PC-9 (cell line): ENCODE data around the gene ULK2.

Source experiments
- CTCF ChIP-seq: fragments of 200-600 bp; sonication (generic); conservative IDR thresholded peaks from 2 replicates; pipeline ENCODE4 v1.6.1; 2017; ENCODE audit warnings: mixed run types, antibody characterized with exemption, mild to moderate bottlenecking, moderate library complexity
- EZH2 ChIP-seq: fragments of 200-600 bp; sonication (generic); IDR thresholded peaks from 2 replicates; pipeline ENCODE4 v1.8.0; 2017; ENCODE audit warnings: antibody characterized with exemption, low read depth

DNA sequence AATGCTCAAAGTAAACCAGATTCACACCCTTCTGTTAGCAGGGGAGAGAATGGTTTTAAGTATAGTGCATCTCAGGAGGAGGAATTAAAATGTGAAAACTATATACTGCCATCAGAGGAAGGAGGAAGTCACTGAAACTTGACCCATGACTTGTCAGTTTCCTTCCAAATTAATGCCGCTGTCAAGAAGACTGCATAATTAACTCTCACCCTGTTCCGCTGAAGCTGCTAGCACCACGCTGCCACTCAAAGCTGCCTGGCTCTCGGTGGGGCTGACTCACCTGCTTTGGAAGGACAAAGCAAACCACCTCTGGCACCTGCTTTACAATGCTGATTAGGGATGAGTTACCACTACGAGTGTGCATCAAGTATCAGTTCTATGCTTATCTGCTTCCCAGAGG, 37.8 kb upstream of the ULK2 start:
- TF ChIP-seq CTCF: no peak
- no peak for TF ChIP-seq EZH2
